ENCODE measurements around the gene CNTN5.
"Not testable (repeated sequence)": the region's sequence is repeated elsewhere in the genome, so short reads cannot be mapped to it uniquely, and the experiment has no call there.

The CNTN5 gene

GRCh38 chr11:99803501-99803900 is 782.8 kb downstream of the CNTN5 start:
- no peak overlapping the region for H3K27ac ChIP-seq (ENCODE audit: low read depth, low read length, severe bottlenecking)
- 92% methylated on average over 2 to 3 of the region's 3 CpGs for WGBS, 2 experiments (ENCODE audit: insufficient coverage in 2 of 2)
- H3K4me3 ChIP-seq (ENCODE audit: extremely low read depth, insufficient read depth, low read length, poor library complexity, severe bottlenecking): no peak overlapping the region
- no peaks in the 10 kb centered on the region for H3K4me1 ChIP-seq (ENCODE audit: control insufficient read depth, insufficient read depth, low read length, poor library complexity, severe bottlenecking)
- no peaks in the 10 kb centered on the region for H3K36me3 ChIP-seq (ENCODE audit: control insufficient read depth, insufficient read depth, low read length)
- H3K9me3 ChIP-seq (ENCODE audit: control insufficient read depth, low read length): no peaks in the 10 kb centered on the region

- H3K36me3 ChIP-seq (ENCODE audit: control insufficient read depth, insufficient read depth, low read length): no peaks in the 10 kb centered on the region
- H3K9me3 ChIP-seq (ENCODE audit: control insufficient read depth, low read length): no peaks in the 10 kb centered on the region
- WGBS, 2 experiments (ENCODE audit: insufficient coverage in 2 of 2): 60 to 85% methylated on average over 1 to 2 of the region's 6 CpGs
- no peak overlapping the region for H3K4me3 ChIP-seq (ENCODE audit: extremely low read depth, insufficient read depth, low read length, poor library complexity, severe bottlenecking)
- H3K27ac ChIP-seq (ENCODE audit: low read depth, low read length, severe bottlenecking): no peak overlapping the region
- no peaks in the 10 kb centered on the region for H3K4me1 ChIP-seq (ENCODE audit: control insufficient read depth, insufficient read depth, low read length, poor library complexity, severe bottlenecking)
These were observed 791.8 kb downstream of the CNTN5 start for GRCh38 chr11:99812516-99812915.

GRCh38 chr11:99814021-99814420 is 793.3 kb downstream of the CNTN5 start:
- Histone ChIP-seq H3K9me3 (ENCODE audit: control insufficient read depth, low read length) (no peaks in the 10 kb centered on the region), H3K27ac (ENCODE audit: low read depth, low read length, severe bottlenecking) (no peak overlapping the region), H3K36me3 (ENCODE audit: control insufficient read depth, insufficient read depth, low read length) (no peaks in the 10 kb centered on the region), H3K4me3 (ENCODE audit: extremely low read depth, insufficient read depth, low read length, poor library complexity, severe bottlenecking) (no peak overlapping the region), H3K4me1 (ENCODE audit: control insufficient read depth, insufficient read depth, low read length, poor library complexity, severe bottlenecking) (no peaks in the 10 kb centered on the region)
- whole genome bisulfite sequencing, 2 experiments (ENCODE audit: insufficient coverage in 2 of 2): no CpG with 5 or more reads among the region's 1 CpG

GRCh38 chr11:99814738-99815137 is 794.0 kb downstream of the CNTN5 start:
- Histone ChIP-seq H3K36me3 (ENCODE audit: control insufficient read depth, insufficient read depth, low read length) (no peaks in the 10 kb centered on the region), H3K27ac (ENCODE audit: low read depth, low read length, severe bottlenecking) (no peak overlapping the region), H3K4me3 (ENCODE audit: extremely low read depth, insufficient read depth, low read length, poor library complexity, severe bottlenecking) (no peak overlapping the region), H3K4me1 (ENCODE audit: control insufficient read depth, insufficient read depth, low read length, poor library complexity, severe bottlenecking) (no peaks in the 10 kb centered on the region), H3K9me3 (ENCODE audit: control insufficient read depth, low read length) (no peaks in the 10 kb centered on the region)
- 92 to 100% methylated on average over 1 to 2 of the region's 5 CpGs for WGBS, 2 experiments (ENCODE audit: insufficient coverage in 2 of 2)

- H3K4me3 ChIP-seq (ENCODE audit: extremely low read depth, insufficient read depth, low read length, poor library complexity, severe bottlenecking): no peak overlapping the region
- no peaks in the 10 kb centered on the region for H3K4me1 ChIP-seq (ENCODE audit: control insufficient read depth, insufficient read depth, low read length, poor library complexity, severe bottlenecking)
- H3K9me3 ChIP-seq (ENCODE audit: control insufficient read depth, low read length): no peaks in the 10 kb centered on the region
These were observed 798.2 kb downstream of the CNTN5 start for GRCh38 chr11:99818991-99819390.

GRCh38 chr11:99822846-99823565 is 802.3 kb downstream of the CNTN5 start:
- H3K9me3 ChIP-seq (ENCODE audit: control insufficient read depth, low read length): no peaks in the 10 kb centered on the region
- no peak overlapping the region for H3K27ac ChIP-seq (ENCODE audit: low read depth, low read length, severe bottlenecking)
- H3K4me3 ChIP-seq (ENCODE audit: extremely low read depth, insufficient read depth, low read length, poor library complexity, severe bottlenecking): no peak overlapping the region
- no peaks in the 10 kb centered on the region for H3K4me1 ChIP-seq (ENCODE audit: control insufficient read depth, insufficient read depth, low read length, poor library complexity, severe bottlenecking)
- no peaks in the 10 kb centered on the region for H3K36me3 ChIP-seq (ENCODE audit: control insufficient read depth, insufficient read depth, low read length)
- 77 to 84% methylated on average over 4 to 5 of the region's 6 CpGs for WGBS, 2 experiments (ENCODE audit: insufficient coverage in 2 of 2)

More at GRCh38 chr11:99818991-99819390, 798.2 kb downstream of the CNTN5 start:
- Histone ChIP-seq H3K27ac (ENCODE audit: low read depth, low read length, severe bottlenecking) (no peak overlapping the region), H3K36me3 (ENCODE audit: control insufficient read depth, insufficient read depth, low read length) (no peaks in the 10 kb centered on the region)

GRCh38 chr11:99836739-99837138 is 816.0 kb downstream of the CNTN5 start:
- not testable (repeated sequence) for H3K27ac ChIP-seq (ENCODE audit: low read depth, low read length, severe bottlenecking); H3K9me3 ChIP-seq (ENCODE audit: control insufficient read depth, low read length); H3K4me1 ChIP-seq (ENCODE audit: control insufficient read depth, insufficient read depth, low read length, poor library complexity, severe bottlenecking)

GRCh38 chr11:99841885-99842284 is 821.1 kb downstream of the CNTN5 start:
- H3K9me3 ChIP-seq (ENCODE audit: control insufficient read depth, low read length): no peaks in the 10 kb centered on the region
- H3K36me3 ChIP-seq (ENCODE audit: control insufficient read depth, insufficient read depth, low read length): no peaks in the 10 kb centered on the region
- H3K27ac ChIP-seq (ENCODE audit: low read depth, low read length, severe bottlenecking): no peak overlapping the region
- H3K4me1 ChIP-seq (ENCODE audit: control insufficient read depth, insufficient read depth, low read length, poor library complexity, severe bottlenecking): no peaks in the 10 kb centered on the region
- 88 to 92% methylated on average over 3 to 4 of the region's 7 CpGs for WGBS, 2 experiments (ENCODE audit: insufficient coverage in 2 of 2)
- no peak overlapping the region for H3K4me3 ChIP-seq (ENCODE audit: extremely low read depth, insufficient read depth, low read length, poor library complexity, severe bottlenecking)

More at GRCh38 chr11:99836739-99837138, 816.0 kb downstream of the CNTN5 start:
- H3K4me3 ChIP-seq (ENCODE audit: extremely low read depth, insufficient read depth, low read length, poor library complexity, severe bottlenecking); H3K36me3 ChIP-seq (ENCODE audit: control insufficient read depth, insufficient read depth, low read length): not testable (repeated sequence)

- WGBS, 2 experiments (ENCODE audit: insufficient coverage in 2 of 2): no CpG with 5 or more reads among the region's 2 CpGs
- Histone ChIP-seq H3K36me3 (ENCODE audit: control insufficient read depth, insufficient read depth, low read length) (no peaks in the 10 kb centered on the region), H3K9me3 (ENCODE audit: control insufficient read depth, low read length) (no peaks in the 10 kb centered on the region), H3K27ac (ENCODE audit: low read depth, low read length, severe bottlenecking) (no peak overlapping the region), H3K4me1 (ENCODE audit: control insufficient read depth, insufficient read depth, low read length, poor library complexity, severe bottlenecking) (no peaks in the 10 kb centered on the region), H3K4me3 (ENCODE audit: extremely low read depth, insufficient read depth, low read length, poor library complexity, severe bottlenecking) (no peak overlapping the region)
These were observed 845.2 kb downstream of the CNTN5 start for GRCh38 chr11:99865951-99866350.

- Histone ChIP-seq H3K4me1 (ENCODE audit: control insufficient read depth, insufficient read depth, low read length, poor library complexity, severe bottlenecking) (no peaks in the 10 kb centered on the region), H3K36me3 (ENCODE audit: control insufficient read depth, insufficient read depth, low read length) (no peaks in the 10 kb centered on the region), H3K9me3 (ENCODE audit: control insufficient read depth, low read length) (no peaks in the 10 kb centered on the region), H3K27ac (ENCODE audit: low read depth, low read length, severe bottlenecking) (no peak overlapping the region), H3K4me3 (ENCODE audit: extremely low read depth, insufficient read depth, low read length, poor library complexity, severe bottlenecking) (no peak overlapping the region)
- WGBS, 2 experiments (ENCODE audit: insufficient coverage in 2 of 2): 89 to 90% methylated on average over 3 to 5 of the region's 5 CpGs
These were observed 860.9 kb downstream of the CNTN5 start for GRCh38 chr11:99881610-99882009.

GRCh38 chr11:99884750-99885149 is 864.0 kb downstream of the CNTN5 start:
- Histone ChIP-seq H3K4me3 (ENCODE audit: extremely low read depth, insufficient read depth, low read length, poor library complexity, severe bottlenecking) (no peak overlapping the region), H3K4me1 (ENCODE audit: control insufficient read depth, insufficient read depth, low read length, poor library complexity, severe bottlenecking) (no peaks in the 10 kb centered on the region), H3K36me3 (ENCODE audit: control insufficient read depth, insufficient read depth, low read length) (no peaks in the 10 kb centered on the region), H3K27ac (ENCODE audit: low read depth, low read length, severe bottlenecking) (no peak overlapping the region), H3K9me3 (ENCODE audit: control insufficient read depth, low read length) (no peaks in the 10 kb centered on the region)
- 85% methylated on average over 2 of the region's 6 CpGs; no CpG with 5 or more reads in 1 of the 2 experiments for WGBS, 2 experiments (ENCODE audit: insufficient coverage in 2 of 2)

Measured in mesodermal cell (in vitro differentiated cells).